HepG2 (cell line): ENCODE results near the gene GPBAR1. TPM values are rescaled to one million over a fixed set of nuclear protein-coding genes. Genes with fewer than 3 reads are reported as not detected.

Experiments
- CBFB ChIP-seq: sonication (generic); formaldehyde crosslinking; IDR thresholded peaks from 2 replicates; pipeline ENCODE4 v1.4.0; 2020; ENCODE audit warnings: missing genetic modification reagents
- FOXA1 ChIP-seq, 2 experiments: fragments of 450-650 bp in 1 of 2; sonication (generic) in 1 of 2; formaldehyde crosslinking in 1 of 2; IDR thresholded peaks; 2 replicates each; pipeline versions ENCODE4 v1.4.0 to v1.6.1; 2016 to 2020; ENCODE audit warnings: missing genetic modification reagents in 1 of 2
- FOXK1 ChIP-seq: sonication (generic); formaldehyde crosslinking; IDR thresholded peaks from 2 replicates; pipeline ENCODE4 v1.4.0; 2020; ENCODE audit warnings: low read depth, missing genetic modification reagents, borderline replicate concordance
- HOXD1 ChIP-seq: sonication (generic); formaldehyde crosslinking; IDR thresholded peaks from 2 replicates; pipeline ENCODE4 v1.5.0; 2020; ENCODE audit warnings: missing genetic modification reagents
- MBD4 ChIP-seq: IDR thresholded peaks from 2 replicates; pipeline ENCODE4 v1.6.1; 2012; ENCODE audit warnings: low read length, inconsistent platforms, borderline replicate concordance
- MYNN ChIP-seq: sonication (generic); formaldehyde crosslinking; IDR thresholded peaks from 2 replicates; pipeline ENCODE4 v1.4.0; 2020; ENCODE audit warnings: mild to moderate bottlenecking, low read depth, missing genetic modification reagents
- SOX6 ChIP-seq, 2 experiments: fragments of 450-650 bp in 1 of 2; sonication (generic) in 1 of 2; formaldehyde crosslinking in 1 of 2; IDR thresholded peaks; 2 replicates each; pipeline versions ENCODE4 v1.4.0 to v1.6.1; 2017 to 2020; ENCODE audit warnings: antibody characterized with exemption in 1 of 2, mild to moderate bottlenecking in 1 of 2, missing genetic modification reagents in 1 of 2
- TFDP1 ChIP-seq: IDR thresholded peaks from 2 replicates; pipeline ENCODE4 v1.6.1; 2016; ENCODE audit warnings: missing compliant biosample characterization, missing genetic modification reagents, borderline replicate concordance
- THAP8 ChIP-seq: sonication (generic); formaldehyde crosslinking; IDR thresholded peaks from 2 replicates; pipeline ENCODE4 v1.5.1; 2020; ENCODE audit warnings: missing genetic modification reagents, mild to moderate bottlenecking, borderline replicate concordance
- ZNF354B ChIP-seq: sonication (generic); formaldehyde crosslinking; IDR thresholded peaks from 2 replicates; pipeline ENCODE4 v1.8.0; 2022; ENCODE audit warnings: mild to moderate bottlenecking, missing genetic modification reagents
- ZNF367 ChIP-seq: sonication (generic); formaldehyde crosslinking; IDR thresholded peaks from 2 replicates; pipeline ENCODE4 v1.4.0; 2020; ENCODE audit warnings: missing genetic modification reagents, borderline replicate concordance
- ZNF687 ChIP-seq: sonication (generic); formaldehyde crosslinking; IDR thresholded peaks from 2 replicates; pipeline ENCODE4 v1.5.1; 2020; ENCODE audit warnings: mild to moderate bottlenecking, missing genetic modification reagents, moderate library complexity
- ZNF704 ChIP-seq: sonication (generic); formaldehyde crosslinking; IDR thresholded peaks from 2 replicates; pipeline ENCODE4 v1.8.1; 2023; ENCODE audit warnings: mild to moderate bottlenecking, inconsistent platforms, moderate library complexity, missing genetic modification reagents, borderline replicate concordance
- ZNF770 ChIP-seq: sonication (generic); formaldehyde crosslinking; IDR thresholded peaks from 2 replicates; pipeline ENCODE4 v1.5.0; 2020; ENCODE audit warnings: mild to moderate bottlenecking, missing genetic modification reagents
- ZNF891 ChIP-seq: sonication (generic); formaldehyde crosslinking; IDR thresholded peaks from 2 replicates; pipeline ENCODE4 v1.5.0; 2020; ENCODE audit warnings: mild to moderate bottlenecking, missing genetic modification reagents
- polyA plus RNA-seq, 8 experiments: library from polyadenylated mRNA; depleted of rRNA in 3 of 8; stranded (reverse) in 7 of 8; unstranded in 1 of 8; fragments of >200 nt; fragmentation: Illumina TruSeq in 4 of 8; extraction: Trizol in 4 of 8; gene quantifications; 2 replicates each; pipeline versions ENCODE4 v1.2.1 to v1.2.3, GENCODE V29; 2011 to 2016; ENCODE audit warnings: low read depth in 4 of 8, missing spikeins in 1 of 8, mixed read lengths in 1 of 8; ENCODE audit not compliant: insufficient read depth in 1 of 8
- total RNA-seq, 5 experiments: library from RNA; depleted of rRNA; stranded (reverse); fragments of >200 nt; fragmentation: Illumina TruSeq; extraction: Trizol; gene quantifications; 2 replicates each; pipeline ENCODE4 v1.2.3, GENCODE V29; 2016; ENCODE audit warnings: low read depth in 1 of 5

The GPBAR1 gene
- total and polyA plus RNA-seq, 2 of the 13 experiments (the other 11 are each of a cell fraction or from before 2014, with no cell fraction given) = 0.05 to 0.09 TPM

GRCh38 chr2:218301176-218301819 lies 40.5 kb downstream of the GPBAR1 start (continued):
- TF ChIP-seq MBD4 (no peak), ZNF770 (CRISPR knock-in tag) (peak; percentile 54; the same call in 1 of the 2 replicates), ZNF354B (CRISPR knock-in tag) (no peak), FOXA1 (IDR thresholded peaks at IDR 0.05) (no peak), FOXA1 (CRISPR knock-in tag; IDR thresholded peaks at IDR 0.05) (no peak), ZNF891 (CRISPR knock-in tag) (no peak), SOX6 (IDR thresholded peaks at IDR 0.05) (no peak), SOX6 (CRISPR knock-in tag; IDR thresholded peaks at IDR 0.05) (peak; percentile 65), HOXD1 (CRISPR knock-in tag) (no peak), THAP8 (CRISPR knock-in tag) (no peak), CBFB (CRISPR knock-in tag) (peak; percentile 68; the same call in 1 of the 2 replicates), TFDP1 (peak; percentile 50; the same call in 1 of the 2 replicates), ZNF367 (CRISPR knock-in tag) (no peak), MYNN (peak; percentile 59; the same call in 1 of the 2 replicates), FOXK1 (CRISPR knock-in tag) (peak; percentile 67; the same call in 1 of the 2 replicates), ZNF704 (CRISPR knock-in tag) (no peak), ZNF687 (peak; percentile 17; the same call in 1 of the 2 replicates)
